Measurements from ENCODE around the gene PLSCR4.
A peak's percentile ranks its signal among the peaks of the same experiment; 100 is the strongest.

The PLSCR4 gene

DNA sequence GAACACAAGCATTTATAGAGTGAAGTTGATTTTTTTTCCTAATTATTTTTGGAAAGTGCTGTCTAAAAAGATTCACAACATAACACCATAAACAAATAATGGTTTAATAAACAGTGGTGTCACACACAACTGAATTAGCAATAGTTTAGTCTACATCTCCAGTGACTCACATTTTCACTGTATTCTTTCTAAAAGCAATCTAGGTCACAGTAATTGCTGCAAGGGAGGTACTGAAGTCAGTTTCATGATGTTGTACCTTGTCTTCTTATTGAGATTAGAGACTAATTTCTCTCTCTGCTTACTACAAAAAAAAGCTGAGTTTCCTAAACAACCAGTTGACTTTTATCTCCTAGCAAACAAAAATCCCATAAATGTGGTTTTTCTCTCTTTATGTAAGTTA lies 29.6 kb downstream of the PLSCR4 start:
- DNase-seq, result no peak
- Mint-ChIP-seq H3K9me3 (peaks cover 7% of the 10 kb centered on the region), H3K4me3 (no peak overlapping the region), H3K4me1 (no peaks in the 10 kb centered on the region), H3K27me3 (ENCODE audit: low read depth, poor library complexity) (no peaks in the 10 kb centered on the region), H3K36me3 (ENCODE audit: low read depth) (peaks cover 4% of the 10 kb centered on the region), H3K27ac (no peak overlapping the region)
- TF ChIP-seq, protein P1, sequence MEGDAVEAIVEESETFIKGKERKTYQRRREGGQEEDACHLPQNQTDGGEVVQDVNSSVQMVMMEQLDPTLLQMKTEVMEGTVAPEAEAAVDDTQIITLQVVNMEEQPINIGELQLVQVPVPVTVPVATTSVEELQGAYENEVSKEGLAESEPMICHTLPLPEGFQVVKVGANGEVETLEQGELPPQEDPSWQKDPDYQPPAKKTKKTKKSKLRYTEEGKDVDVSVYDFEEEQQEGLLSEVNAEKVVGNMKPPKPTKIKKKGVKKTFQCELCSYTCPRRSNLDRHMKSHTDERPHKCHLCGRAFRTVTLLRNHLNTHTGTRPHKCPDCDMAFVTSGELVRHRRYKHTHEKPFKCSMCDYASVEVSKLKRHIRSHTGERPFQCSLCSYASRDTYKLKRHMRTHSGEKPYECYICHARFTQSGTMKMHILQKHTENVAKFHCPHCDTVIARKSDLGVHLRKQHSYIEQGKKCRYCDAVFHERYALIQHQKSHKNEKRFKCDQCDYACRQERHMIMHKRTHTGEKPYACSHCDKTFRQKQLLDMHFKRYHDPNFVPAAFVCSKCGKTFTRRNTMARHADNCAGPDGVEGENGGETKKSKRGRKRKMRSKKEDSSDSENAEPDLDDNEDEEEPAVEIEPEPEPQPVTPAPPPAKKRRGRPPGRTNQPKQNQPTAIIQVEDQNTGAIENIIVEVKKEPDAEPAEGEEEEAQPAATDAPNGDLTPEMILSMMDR (IDR thresholded peaks at IDR 0.05), result no peak

DNA sequence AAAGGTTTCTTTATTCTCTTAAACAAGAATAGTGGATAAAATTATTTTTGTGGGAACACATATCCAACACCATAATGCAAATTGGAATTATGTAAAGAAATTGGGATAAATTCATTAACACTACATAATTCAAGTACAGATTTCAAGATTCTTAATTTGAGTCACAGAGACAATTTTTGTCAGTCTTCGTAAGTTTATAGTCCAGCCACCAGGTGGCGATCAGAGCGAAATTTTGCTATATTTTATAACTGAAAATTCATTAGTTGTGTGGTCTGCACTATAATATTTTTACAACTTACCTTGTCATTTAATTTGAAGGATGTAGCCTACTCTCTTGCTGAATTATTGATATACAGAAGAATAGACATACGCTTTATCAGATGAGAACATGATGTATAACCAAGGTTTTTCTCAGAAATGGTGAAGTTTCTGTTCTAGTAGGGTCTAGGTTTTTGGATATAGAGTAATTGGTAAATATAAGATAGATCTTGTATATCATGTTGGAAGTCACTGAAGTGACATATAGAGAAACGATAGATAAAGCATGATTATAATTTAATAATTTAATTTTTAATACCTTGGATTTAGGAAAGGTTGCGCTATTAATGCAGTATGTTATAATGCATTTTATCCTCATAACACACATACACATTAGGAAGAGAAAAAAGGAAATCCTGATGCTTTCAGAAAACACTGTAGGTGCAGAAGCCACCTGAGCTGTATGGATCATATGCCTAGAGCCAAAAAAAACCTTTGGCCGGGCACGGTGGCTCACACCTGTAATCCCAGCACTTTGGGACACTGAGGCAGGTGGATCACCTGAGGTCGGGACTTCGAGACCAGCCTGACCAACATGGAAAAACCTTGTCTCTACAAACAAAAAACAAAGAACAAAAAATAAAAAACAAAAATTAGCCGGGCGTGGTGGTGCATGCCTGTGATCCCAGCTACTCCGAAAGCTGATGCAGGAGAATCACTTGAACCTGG lies 31.7 kb downstream of the PLSCR4 start:
- peak; percentile 39 for DNase-seq
- no peaks in the 10 kb centered on the region for H3K4me1 Mint-ChIP-seq

DNA sequence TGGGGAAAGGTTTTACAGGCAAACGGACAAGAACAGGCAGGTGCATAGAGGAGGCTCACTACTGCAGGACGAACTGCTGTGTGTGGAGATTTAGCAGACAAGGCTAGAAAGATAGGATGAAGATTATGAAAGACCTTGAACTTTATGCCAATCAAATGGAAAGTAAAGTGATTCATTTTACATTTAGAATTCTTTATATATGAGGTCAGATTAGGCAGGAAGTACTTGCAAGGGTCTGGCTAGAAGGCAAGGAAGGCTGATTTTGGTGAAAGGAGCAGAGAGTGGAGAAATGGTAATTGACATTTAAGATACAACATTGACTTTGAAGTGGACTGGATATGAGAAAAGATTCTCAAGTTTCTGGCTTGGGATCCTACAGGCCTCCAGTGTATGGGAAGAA lies 33.6 kb downstream of the PLSCR4 start:
- H3K27me3 Mint-ChIP-seq (ENCODE audit: low read depth, poor library complexity), result no peaks in the 10 kb centered on the region
- no peak overlapping the region for H3K4me3 Mint-ChIP-seq
- TF ChIP-seq, protein P1 (IDR thresholded peaks at IDR 0.05), result no peak
- no peaks in the 10 kb centered on the region for H3K36me3 Mint-ChIP-seq (ENCODE audit: low read depth)
- H3K9me3 Mint-ChIP-seq, result no peaks in the 10 kb centered on the region
- H3K4me1 Mint-ChIP-seq, result no peaks in the 10 kb centered on the region
- DNase-seq, result no peak
- no peak overlapping the region for H3K27ac Mint-ChIP-seq

More for the DNA sequence above, 31.7 kb downstream of the PLSCR4 start:
- no peaks in the 10 kb centered on the region for H3K27me3 Mint-ChIP-seq (ENCODE audit: low read depth, poor library complexity)
- H3K9me3 Mint-ChIP-seq, result peaks cover under 1% of the 10 kb centered on the region
- TF ChIP-seq, protein P1 (IDR thresholded peaks at IDR 0.05), result peak; percentile 77
- no peak overlapping the region for H3K27ac Mint-ChIP-seq
- peaks cover under 1% of the 10 kb centered on the region for H3K36me3 Mint-ChIP-seq (ENCODE audit: low read depth)
- H3K4me3 Mint-ChIP-seq, result no peak overlapping the region

DNA sequence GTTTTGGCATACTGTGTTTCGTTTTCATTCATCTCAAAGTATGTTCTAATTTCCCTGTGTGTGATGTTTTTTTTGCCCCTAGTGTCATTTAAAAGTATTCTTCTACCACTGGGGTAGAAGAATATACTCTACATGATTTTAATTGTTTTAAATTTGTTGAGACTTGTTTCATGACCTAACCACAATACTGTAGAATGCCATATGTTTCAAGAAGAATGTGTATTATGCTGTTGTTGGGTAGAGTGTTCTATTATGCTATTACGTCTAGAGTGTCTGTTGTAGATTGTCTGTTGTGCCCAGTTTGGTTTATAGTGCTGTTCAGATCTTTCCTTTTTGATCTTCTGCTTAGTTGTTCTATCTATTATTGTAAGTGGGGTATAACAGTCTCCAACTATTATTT lies 36.4 kb downstream of the PLSCR4 start:
- H3K36me3 Mint-ChIP-seq (ENCODE audit: low read depth), result no peaks in the 10 kb centered on the region
- H3K4me1 Mint-ChIP-seq, result no peaks in the 10 kb centered on the region
- H3K4me3 Mint-ChIP-seq, result no peak overlapping the region
- no peaks in the 10 kb centered on the region for H3K27me3 Mint-ChIP-seq (ENCODE audit: low read depth, poor library complexity)
- H3K27ac Mint-ChIP-seq, result no peak overlapping the region
- DNase-seq, result no peak
- H3K9me3 Mint-ChIP-seq, result no peaks in the 10 kb centered on the region
- TF ChIP-seq, protein P1 (IDR thresholded peaks at IDR 0.05), result no peak

DNA sequence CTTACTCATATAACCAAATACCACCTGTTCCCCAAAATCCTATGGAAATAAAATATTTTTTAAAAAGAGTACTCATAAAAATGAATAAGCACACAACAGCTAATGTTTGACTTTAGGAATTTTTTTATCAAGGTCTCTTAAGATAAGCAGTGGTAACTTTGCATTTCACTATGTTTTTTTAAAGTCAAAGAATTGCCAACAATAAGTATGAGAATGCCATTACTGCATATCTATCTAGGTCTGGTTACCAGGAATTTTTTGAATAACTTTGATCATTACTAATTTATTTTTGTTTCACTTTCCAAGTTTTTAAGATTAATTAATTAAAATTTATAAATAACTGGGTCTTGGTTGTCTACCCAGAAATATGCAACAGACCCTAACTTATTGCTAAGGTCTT lies 41.5 kb downstream of the PLSCR4 start:
- H3K4me3 Mint-ChIP-seq, result no peak overlapping the region
- H3K27me3 Mint-ChIP-seq (ENCODE audit: low read depth, poor library complexity), result no peaks in the 10 kb centered on the region
- no peaks in the 10 kb centered on the region for H3K36me3 Mint-ChIP-seq (ENCODE audit: low read depth)
- no peaks in the 10 kb centered on the region for H3K4me1 Mint-ChIP-seq
- H3K9me3 Mint-ChIP-seq, result no peaks in the 10 kb centered on the region
- TF ChIP-seq, protein P1 (IDR thresholded peaks at IDR 0.05), result no peak
- no peak for DNase-seq
- no peak overlapping the region for H3K27ac Mint-ChIP-seq

DNA sequence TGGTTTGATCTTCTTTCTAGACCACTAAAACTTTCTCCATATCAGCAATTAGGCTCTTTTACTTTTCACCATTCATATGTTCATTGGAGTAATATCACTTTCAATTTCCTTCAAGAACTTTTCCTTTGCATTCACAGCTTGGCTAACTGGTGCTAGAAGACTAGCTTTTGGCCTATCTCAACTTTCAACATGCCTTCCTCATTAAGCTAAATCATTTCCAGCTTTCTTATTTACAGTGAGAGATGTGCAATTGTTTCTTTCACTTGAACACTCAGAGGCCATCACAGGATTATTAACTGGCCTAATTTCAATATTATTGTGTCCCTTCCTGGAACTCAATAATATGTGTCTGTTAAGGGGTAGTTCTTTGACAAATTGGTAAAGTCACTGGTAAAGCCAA lies 47.1 kb downstream of the PLSCR4 start:
- Mint-ChIP-seq H3K27me3 (ENCODE audit: low read depth, poor library complexity) (peaks cover 3% of the 10 kb centered on the region), H3K4me1 (no peaks in the 10 kb centered on the region), H3K36me3 (ENCODE audit: low read depth) (no peaks in the 10 kb centered on the region), H3K27ac (no peak overlapping the region), H3K4me3 (no peak overlapping the region), H3K9me3 (no peaks in the 10 kb centered on the region)
- no peak for DNase-seq
- TF ChIP-seq, protein P1 (IDR thresholded peaks at IDR 0.05), result no peak

Measured in nephron progenitor cell (in vitro differentiated cells).